ENCODE results near the gene NPAS2.

- no peak for TF ChIP-seq CTCF (IDR thresholded peaks at IDR 0.05; ENCODE audit: extremely low read depth in 1 of 2, insufficient read depth in 1 of 2, low read depth in 1 of 2, low read length in 2 of 2)
- TF ChIP-seq JUN (IDR thresholded peaks at IDR 0.05; ENCODE audit: borderline replicate concordance, insufficient read depth, insufficient read length, low read depth): no peak
- no peak for TF ChIP-seq EZH2 (IDR thresholded peaks at IDR 0.05; ENCODE audit: borderline replicate concordance, low read depth, low read length, severe bottlenecking)
- TF ChIP-seq MAX (IDR thresholded peaks at IDR 0.05; ENCODE audit: insufficient read depth, insufficient read length): no peak
- no peak for TF ChIP-seq POLR2AphosphoS5 (IDR thresholded peaks at IDR 0.05; ENCODE audit: insufficient read depth, low read depth, low read length)
- TF ChIP-seq FOS (IDR thresholded peaks at IDR 0.05; ENCODE audit: borderline replicate concordance, insufficient read depth, low read length): no peak
- TF ChIP-seq POLR2A (IDR thresholded peaks at IDR 0.05; ENCODE audit: low read depth, low read length): no peak
- no peak for TF ChIP-seq MYC (IDR thresholded peaks at IDR 0.05; ENCODE audit: low read depth, low read length)
- no peak for TF ChIP-seq GATA2 (IDR thresholded peaks at IDR 0.05; ENCODE audit: insufficient read depth, insufficient read length, low read depth, low read length)
These were observed 37.4 kb downstream of the NPAS2 start for GRCh38 chr2:100857341-100857740.
